Measurements from ENCODE around the gene KIF6. TPM values are rescaled to one million over a fixed set of nuclear protein-coding genes. Genes with fewer than 3 reads are reported as not detected.

The KIF6 gene
- total RNA-seq, 1 donor from 2014 or later = 2.7 TPM

GRCh38 chr6:39310542-39310941, 414.7 kb downstream of the KIF6 start:
- peaks cover 46% of the 10 kb centered on the region for H3K27me3 Mint-ChIP-seq (ENCODE audit: insufficient read depth, low read depth)
- no peak for TF ChIP-seq CTCF (IDR thresholded peaks at IDR 0.05)
- no peak for TF ChIP-seq EZH2 (IDR thresholded peaks at IDR 0.05)
- TF ChIP-seq EZH2phosphoT487 (IDR thresholded peaks at IDR 0.05) = no peak
- peak overlapping the region; percentile 61 for H2AFZ ChIP-seq (replicated peaks)
- no peaks in the 10 kb centered on the region for H3K9me3 Mint-ChIP-seq
- peaks cover 52% of the 10 kb centered on the region for H3K27me3 ChIP-seq
- no peak overlapping the region for H3K4me3 ChIP-seq
- H3K4me2 ChIP-seq = no peak overlapping the region
- peaks cover 3% of the 10 kb centered on the region for H3K4me1 ChIP-seq
- no peaks in the 10 kb centered on the region for H3K9me3 ChIP-seq (ENCODE audit: low read depth)
- no peak for DNase-seq (ENCODE audit: low spot score)
- H3K4me1 Mint-ChIP-seq = no peaks in the 10 kb centered on the region
- no peaks in the 10 kb centered on the region for H3F3A ChIP-seq (ENCODE audit: low read depth)
- no peak overlapping the region for H3K27ac Mint-ChIP-seq
- no peak overlapping the region for H3K27ac ChIP-seq
- no peak overlapping the region for H3K4me3 Mint-ChIP-seq
- no peaks in the 10 kb centered on the region for H3K36me3 Mint-ChIP-seq
- H3K79me2 ChIP-seq (ENCODE audit: low read depth) = no peaks in the 10 kb centered on the region
- peaks cover 5% of the 10 kb centered on the region for H4K20me1 ChIP-seq (ENCODE audit: low read depth)
- no peak overlapping the region for H3K9ac ChIP-seq
- no peaks in the 10 kb centered on the region for H3K36me3 ChIP-seq

GRCh38 chr6:39309942-39310531, 415.2 kb downstream of the KIF6 start:
- Mint-ChIP-seq H3K27me3 (ENCODE audit: insufficient read depth, low read depth) (peaks cover 41% of the 10 kb centered on the region), H3K36me3 (no peaks in the 10 kb centered on the region), H3K9me3 (no peaks in the 10 kb centered on the region), H3K4me3 (no peak overlapping the region), H3K4me1 (no peaks in the 10 kb centered on the region), H3K27ac (no peak overlapping the region)
- Histone ChIP-seq H3F3A (ENCODE audit: low read depth) (no peaks in the 10 kb centered on the region), H3K36me3 (no peaks in the 10 kb centered on the region), H3K4me1 (peaks cover 3% of the 10 kb centered on the region), H3K27ac (no peak overlapping the region), H3K9ac (no peak overlapping the region), H3K79me2 (ENCODE audit: low read depth) (no peaks in the 10 kb centered on the region), H3K4me3 (no peak overlapping the region), H2AFZ (replicated peaks) (peak overlapping the region; percentile 61), H3K9me3 (ENCODE audit: low read depth) (no peaks in the 10 kb centered on the region), H4K20me1 (ENCODE audit: low read depth) (peaks cover 5% of the 10 kb centered on the region), H3K4me2 (no peak overlapping the region), H3K27me3 (peaks cover 47% of the 10 kb centered on the region)
- DNase-seq (ENCODE audit: low spot score) = peak; percentile 85
- TF ChIP-seq CTCF (IDR thresholded peaks at IDR 0.05) (peak; percentile 90), EZH2phosphoT487 (IDR thresholded peaks at IDR 0.05) (no peak)

- H3K4me1 Mint-ChIP-seq = peaks cover 5% of the 10 kb centered on the region
- Histone ChIP-seq H3K4me3 (no peak overlapping the region), H3K9ac (no peak overlapping the region), H2AFZ (replicated peaks) (no peak overlapping the region), H3F3A (ENCODE audit: low read depth) (no peaks in the 10 kb centered on the region), H3K4me2 (no peak overlapping the region), H3K4me1 (no peaks in the 10 kb centered on the region), H3K79me2 (ENCODE audit: low read depth) (no peaks in the 10 kb centered on the region), H3K27me3 (peaks cover 22% of the 10 kb centered on the region), H3K27ac (no peak overlapping the region), H4K20me1 (ENCODE audit: low read depth) (no peaks in the 10 kb centered on the region), H3K9me3 (ENCODE audit: low read depth) (no peaks in the 10 kb centered on the region), H3K36me3 (no peaks in the 10 kb centered on the region)
- H3K4me3 Mint-ChIP-seq = no peak overlapping the region
- H3K9me3 Mint-ChIP-seq = no peaks in the 10 kb centered on the region
- TF ChIP-seq EZH2phosphoT487 (IDR thresholded peaks at IDR 0.05) = no peak
- no peak for TF ChIP-seq CTCF (IDR thresholded peaks at IDR 0.05)
- no peak for TF ChIP-seq EZH2 (IDR thresholded peaks at IDR 0.05)
- no peak for DNase-seq (ENCODE audit: low spot score)
- H3K27me3 Mint-ChIP-seq (ENCODE audit: insufficient read depth, low read depth) = peaks cover 18% of the 10 kb centered on the region
- H3K27ac Mint-ChIP-seq = no peak overlapping the region
- no peaks in the 10 kb centered on the region for H3K36me3 Mint-ChIP-seq
These were observed 417.7 kb downstream of the KIF6 start for GRCh38 chr6:39307462-39307861.

Measured in neural progenitor cell (in vitro differentiated cells).